ENCODE results near the gene SDC1.

GRCh38 chr2:20164061-20164733 lies 60.7 kb downstream of the SDC1 start:
- TF ChIP-seq, protein P1, sequence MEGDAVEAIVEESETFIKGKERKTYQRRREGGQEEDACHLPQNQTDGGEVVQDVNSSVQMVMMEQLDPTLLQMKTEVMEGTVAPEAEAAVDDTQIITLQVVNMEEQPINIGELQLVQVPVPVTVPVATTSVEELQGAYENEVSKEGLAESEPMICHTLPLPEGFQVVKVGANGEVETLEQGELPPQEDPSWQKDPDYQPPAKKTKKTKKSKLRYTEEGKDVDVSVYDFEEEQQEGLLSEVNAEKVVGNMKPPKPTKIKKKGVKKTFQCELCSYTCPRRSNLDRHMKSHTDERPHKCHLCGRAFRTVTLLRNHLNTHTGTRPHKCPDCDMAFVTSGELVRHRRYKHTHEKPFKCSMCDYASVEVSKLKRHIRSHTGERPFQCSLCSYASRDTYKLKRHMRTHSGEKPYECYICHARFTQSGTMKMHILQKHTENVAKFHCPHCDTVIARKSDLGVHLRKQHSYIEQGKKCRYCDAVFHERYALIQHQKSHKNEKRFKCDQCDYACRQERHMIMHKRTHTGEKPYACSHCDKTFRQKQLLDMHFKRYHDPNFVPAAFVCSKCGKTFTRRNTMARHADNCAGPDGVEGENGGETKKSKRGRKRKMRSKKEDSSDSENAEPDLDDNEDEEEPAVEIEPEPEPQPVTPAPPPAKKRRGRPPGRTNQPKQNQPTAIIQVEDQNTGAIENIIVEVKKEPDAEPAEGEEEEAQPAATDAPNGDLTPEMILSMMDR (IDR thresholded peaks at IDR 0.05; ENCODE audit: insufficient read depth, low read depth, low read length) = no peak
- no peak for TF ChIP-seq EZH2 (IDR thresholded peaks at IDR 0.05; ENCODE audit: insufficient read depth, low read length)

Measured in astrocyte (in vitro differentiated cells and primary cell).